Myocyte (in vitro differentiated cells): ENCODE data around the gene LSAMP. TPM values are rescaled to one million over a fixed set of nuclear protein-coding genes. Genes with fewer than 3 reads are reported as not detected.
"Not testable (repeated sequence)": the region's sequence is repeated elsewhere in the genome, so short reads cannot be mapped to it uniquely, and the experiment has no call there.

ENCODE experiments used
- DNase-seq: peaks from one replicate; pipeline ENCODE4 v3.0.0-alpha.2; 2012; ENCODE audit warnings: low read depth
- total RNA-seq: library from RNA; depleted of rRNA; stranded (reverse); fragments of >200 nt; gene quantifications from 2 replicates; pipeline ENCODE4 v1.2.3, GENCODE V29; 2014

The LSAMP gene
- total RNA-seq, 1 donor from 2014 or later = 0.03 TPM

- no peak for DNase-seq
Observed at GRCh38 chr3:116242825-116243224, 202.5 kb downstream of the LSAMP start.

- DNase-seq = no peak
Observed at GRCh38 chr3:116241677-116242076, 203.6 kb downstream of the LSAMP start.

- DNase-seq = no peak
Observed at GRCh38 chr3:116240261-116240660, 205.0 kb downstream of the LSAMP start.

- DNase-seq = no peak
Observed at GRCh38 chr3:116238846-116239565, 206.3 kb downstream of the LSAMP start.

GRCh38 chr3:116233711-116234357 is 211.5 kb downstream of the LSAMP start:
- DNase-seq = no peak

- DNase-seq = no peak
Observed at GRCh38 chr3:116230431-116231020, 214.8 kb downstream of the LSAMP start.

- no peak for DNase-seq
Observed at GRCh38 chr3:116226266-116226665, 219.0 kb downstream of the LSAMP start.

- DNase-seq = no peak
Observed at GRCh38 chr3:116216761-116217160, 228.5 kb downstream of the LSAMP start.

- no peak for DNase-seq
Observed at GRCh38 chr3:116211901-116212300, 233.4 kb downstream of the LSAMP start.

- DNase-seq = not testable (repeated sequence)
Observed at GRCh38 chr3:116208830-116209229, 236.5 kb downstream of the LSAMP start.

GRCh38 chr3:116200956-116201690 is 244.2 kb downstream of the LSAMP start:
- DNase-seq = no peak

- no peak for DNase-seq
Observed at GRCh38 chr3:116199063-116199462, 246.2 kb downstream of the LSAMP start.

- DNase-seq = no peak
Observed at GRCh38 chr3:116198087-116198486, 247.2 kb downstream of the LSAMP start.

- no peak for DNase-seq
Observed at GRCh38 chr3:116192464-116192863, 252.8 kb downstream of the LSAMP start.

- DNase-seq = peak; percentile 9
Observed at GRCh38 chr3:116191409-116191808, 253.9 kb downstream of the LSAMP start.

GRCh38 chr3:116190095-116190494 is 255.2 kb downstream of the LSAMP start:
- DNase-seq = no peak

- DNase-seq = peak; percentile 13
Observed at GRCh38 chr3:116188231-116188785, 257.0 kb downstream of the LSAMP start.

- DNase-seq = no peak
Observed at GRCh38 chr3:116186049-116186448, 259.2 kb downstream of the LSAMP start.

GRCh38 chr3:116181159-116181558 is 264.1 kb downstream of the LSAMP start:
- no peak for DNase-seq

- DNase-seq = peak; percentile 54
Observed at GRCh38 chr3:116179091-116179490, 266.2 kb downstream of the LSAMP start.

GRCh38 chr3:116176974-116177555 is 268.2 kb downstream of the LSAMP start:
- no peak for DNase-seq
